H9 (cell line): Measurements from ENCODE around the gene ARHGEF33. TPM values are rescaled to one million over a fixed set of nuclear protein-coding genes. Genes with fewer than 3 reads are reported as not detected.

ENCODE experiments used
- DNase-seq: peaks from one replicate; pipeline ENCODE4 v3.0.0-alpha.2; 2017
- H2AFZ ChIP-seq: one replicate; pipeline ENCODE4 v1.6.1; 2013; ENCODE audit warnings: mild to moderate bottlenecking, low read length, control low read depth, moderate library complexity
- H2AK5ac ChIP-seq: 2 replicates; pipeline ENCODE4 v1.6.1; 2013; ENCODE audit warnings: low read length, control low read depth, mixed read lengths; ENCODE audit not compliant: insufficient read length
- H2BK120ac ChIP-seq: one replicate; pipeline ENCODE4 v1.6.1; 2013; ENCODE audit warnings: low read depth, mild to moderate bottlenecking, low read length, control low read depth, inconsistent platforms; ENCODE audit not compliant: poor library complexity, severe bottlenecking
- H2BK12ac ChIP-seq: 2 replicates; pipeline ENCODE4 v1.6.1; 2013; ENCODE audit warnings: low read length, control low read depth, mixed read lengths, low read depth; ENCODE audit not compliant: insufficient read length
- H2BK15ac ChIP-seq: 2 replicates; pipeline ENCODE4 v1.6.1; 2013; ENCODE audit warnings: low read depth, low read length, control low read depth
- H2BK20ac ChIP-seq: one replicate; pipeline ENCODE4 v1.6.1; 2013; ENCODE audit warnings: low read depth, mild to moderate bottlenecking, low read length, control low read depth, inconsistent platforms; ENCODE audit not compliant: poor library complexity, severe bottlenecking
- H2BK5ac ChIP-seq: 2 replicates; pipeline ENCODE4 v1.6.1; 2013; ENCODE audit warnings: low read length, control low read depth, mixed read lengths; ENCODE audit not compliant: insufficient read length
- H3K14ac ChIP-seq: 2 replicates; pipeline ENCODE4 v1.6.1; 2013; ENCODE audit warnings: low read length, control low read depth; ENCODE audit not compliant: insufficient read depth
- H3K18ac ChIP-seq: 2 replicates; pipeline ENCODE4 v1.6.1; 2013; ENCODE audit warnings: low read depth, mild to moderate bottlenecking, mixed read lengths, low read length, control low read depth; ENCODE audit not compliant: insufficient read length
- H3K23ac ChIP-seq: 2 replicates; pipeline ENCODE4 v1.6.1; 2013; ENCODE audit warnings: low read length, control low read depth, mixed read lengths, low read depth; ENCODE audit not compliant: insufficient read length
- H3K23me2 ChIP-seq: 2 replicates; pipeline ENCODE4 v1.6.1; 2013; ENCODE audit warnings: low read depth, mild to moderate bottlenecking, mixed read lengths, low read length, control low read depth; ENCODE audit not compliant: insufficient read length, poor library complexity, severe bottlenecking
- H3K27ac ChIP-seq: 2 replicates; pipeline ENCODE4 v1.5.1; 2013; ENCODE audit warnings: low read length, control low read depth, mixed read lengths, low read depth; ENCODE audit not compliant: insufficient read length
- H3K27me3 ChIP-seq: 2 replicates; pipeline ENCODE4 v1.6.1; 2013; ENCODE audit warnings: low read length, control low read depth, inconsistent platforms; ENCODE audit not compliant: insufficient read depth
- H3K4ac ChIP-seq: 2 replicates; pipeline ENCODE4 v1.6.1; 2013; ENCODE audit warnings: low read depth, mild to moderate bottlenecking, control low read depth, inconsistent platforms, low read length, moderate library complexity
- H3K4me1 ChIP-seq: 2 replicates; pipeline ENCODE4 v1.6.1; 2013; ENCODE audit warnings: low read length, control low read depth, inconsistent platforms; ENCODE audit not compliant: insufficient read depth
- H3K4me2 ChIP-seq: 2 replicates; pipeline ENCODE4 v1.6.1; 2013; ENCODE audit warnings: low read length, control low read depth, mixed read lengths; ENCODE audit not compliant: insufficient read length, insufficient read depth
- H3K56ac ChIP-seq: 2 replicates; pipeline ENCODE4 v1.6.1; 2013; ENCODE audit warnings: low read depth, mild to moderate bottlenecking, mixed read lengths, low read length, control low read depth; ENCODE audit not compliant: insufficient read length
- H3K79me1 ChIP-seq: 2 replicates; pipeline ENCODE4 v1.6.1; 2013; ENCODE audit warnings: low read depth, mild to moderate bottlenecking, moderate library complexity, low read length, control low read depth, inconsistent platforms; ENCODE audit not compliant: insufficient read depth, poor library complexity, severe bottlenecking
- H3K79me2 ChIP-seq: 2 replicates; pipeline ENCODE4 v1.6.1; 2013; ENCODE audit warnings: low read length, control low read depth, inconsistent platforms; ENCODE audit not compliant: insufficient read depth
- H3K9ac ChIP-seq: 2 replicates; pipeline ENCODE4 v1.6.1; 2013; ENCODE audit warnings: low read length, control low read depth, mixed read lengths; ENCODE audit not compliant: insufficient read length; ENCODE audit errors: extremely low read depth
- H3K9me3 ChIP-seq: one replicate; pipeline ENCODE4 v1.6.1; 2013; ENCODE audit warnings: low read depth, low read length, inconsistent platforms; ENCODE audit not compliant: control insufficient read depth
- H3T11ph ChIP-seq: one replicate; pipeline ENCODE4 v1.6.1; 2013; ENCODE audit warnings: mild to moderate bottlenecking, low read length, control low read depth, inconsistent platforms
- H4K20me1 ChIP-seq: one replicate; pipeline ENCODE4 v1.6.1; 2013; ENCODE audit not compliant: control insufficient read depth, insufficient read length, insufficient read depth
- H4K5ac ChIP-seq: 2 replicates; pipeline ENCODE4 v1.6.1; 2013; ENCODE audit warnings: low read depth, mild to moderate bottlenecking, mixed read lengths, low read length, control low read depth; ENCODE audit not compliant: insufficient read length
- H4K8ac ChIP-seq: replicated peaks from 2 replicates; pipeline ENCODE4 v1.6.1; 2013; ENCODE audit warnings: low read length, control low read depth, mixed read lengths, low read depth; ENCODE audit not compliant: insufficient read length
- H4K91ac ChIP-seq: 2 replicates; pipeline ENCODE4 v1.6.1; 2013; ENCODE audit warnings: low read depth, mild to moderate bottlenecking, moderate library complexity, mixed read lengths, low read length, control low read depth; ENCODE audit not compliant: insufficient read length
- H3K27ac Mint-ChIP-seq, 3 experiments: 2 replicates in 2 of 3; 3 replicates in 1 of 3; pipeline ENCODE4 v1.8.0; 2020 to 2021; ENCODE audit warnings: mixed read lengths in 3 of 3, mild to moderate bottlenecking in 1 of 3, moderate library complexity in 1 of 3
- H3K27me3 Mint-ChIP-seq: 2 replicates; pipeline ENCODE4 v1.8.0; 2021; ENCODE audit warnings: low read depth, mild to moderate bottlenecking, moderate library complexity, mixed read lengths
- H3K36me3 Mint-ChIP-seq, 3 experiments: 2 replicates in 2 of 3; 3 replicates in 1 of 3; pipeline ENCODE4 v1.8.0; 2020 to 2021; ENCODE audit warnings: low read depth in 3 of 3, mixed read lengths in 3 of 3; ENCODE audit not compliant: insufficient read depth in 1 of 3
- H3K4me1 Mint-ChIP-seq, 2 experiments: 2 replicates each; pipeline ENCODE4 v1.8.0; 2020; ENCODE audit warnings: mixed read lengths in 2 of 2
- H3K4me3 Mint-ChIP-seq, 2 experiments: 2 replicates in 1 of 2; 3 replicates in 1 of 2; pipeline ENCODE4 v1.8.0; 2020 to 2021; ENCODE audit warnings: mild to moderate bottlenecking in 2 of 2, mixed read lengths in 2 of 2, moderate library complexity in 1 of 2
- H3K9me3 Mint-ChIP-seq, 2 experiments: 2 replicates in 1 of 2; 3 replicates in 1 of 2; pipeline ENCODE4 v1.8.0; 2020; ENCODE audit warnings: mild to moderate bottlenecking in 2 of 2, mixed read lengths in 2 of 2, moderate library complexity in 1 of 2
- CTCF ChIP-seq: fragments of 200-600 bp; sonication (generic); conservative IDR thresholded peaks from 3 replicates; pipeline ENCODE4 v1.8.0; 2021; ENCODE audit warnings: antibody characterized with exemption, mild to moderate bottlenecking
- WGBS: extraction: QIAGEN DNeasy Blood & Tissue Kit; methylation state at CpG from one replicate; pipeline ENCODE4 v1.1.7; 2013; ENCODE audit warnings: missing lambda C conversion rate, low lambda C conversion rate, mixed read lengths; ENCODE audit not compliant: insufficient read length; ENCODE audit errors: extremely low coverage; 5-methylcytosine and 5-hydroxymethylcytosine counted together
- total RNA-seq: library from RNA; stranded (reverse); gene quantifications from 2 replicates; pipeline ENCODE4 v1.2.1, GENCODE V29; 2021

ARHGEF33 gene
- total RNA-seq, 1 experiment from 2014 or later = 0.92 TPM

GRCh38 chr2:38898256-38898655 lies 8.6 kb downstream of the ARHGEF33 start:
- Histone ChIP-seq H3K56ac (no peak overlapping the region), H3K4me1 (no peaks in the 10 kb centered on the region), H3K4ac (no peak overlapping the region), H4K91ac (no peak overlapping the region), H3K23me2 (no peaks in the 10 kb centered on the region), H2AK5ac (no peak overlapping the region), H3K79me1 (no peaks in the 10 kb centered on the region), H2BK120ac (no peak overlapping the region), H3K18ac (no peak overlapping the region), H3K9me3 (no peaks in the 10 kb centered on the region), H2BK20ac (no peak overlapping the region), H2BK15ac (no peak overlapping the region), H2AFZ (no peak overlapping the region), H3K27me3 (no peaks in the 10 kb centered on the region), H4K8ac (no peak overlapping the region), H3T11ph (no peak overlapping the region), H4K20me1 (no peaks in the 10 kb centered on the region), H3K23ac (no peak overlapping the region), H3K9ac (no peak overlapping the region), H3K14ac (no peak overlapping the region), H2BK12ac (no peak overlapping the region), H3K4me2 (no peak overlapping the region), H4K5ac (no peak overlapping the region), H3K79me2 (no peaks in the 10 kb centered on the region), H2BK5ac (no peak overlapping the region), H3K27ac (no peak overlapping the region)
- H3K27ac Mint-ChIP-seq = no peak overlapping the region
- no CpG with 5 or more reads among the region's 5 CpGs for WGBS
- DNase-seq = no peak
- H3K27me3 Mint-ChIP-seq = no peaks in the 10 kb centered on the region
- TF ChIP-seq CTCF = no peak
- H3K4me3 Mint-ChIP-seq = no peak overlapping the region
- H3K4me1 Mint-ChIP-seq = 0 out of 4 replicates have a peak, but pooled peaks cover 0 to under 1% of the 10 kb centered on the region in 2 experiments
- H3K9me3 Mint-ChIP-seq = no peaks in the 10 kb centered on the region
- H3K36me3 Mint-ChIP-seq = no peaks in the 10 kb centered on the region
